Muscle layer of duodenum (tissue), 2 donors: Measurements from ENCODE around the gene GRIK1.

Experiments
- H3K27ac ChIP-seq: one replicate; pipeline ENCODE4 v1.7.0; 2013; ENCODE audit warnings: mild to moderate bottlenecking, low read length
- H3K27me3 ChIP-seq: one replicate; pipeline ENCODE4 v1.7.0; 2013; ENCODE audit warnings: low read depth, mild to moderate bottlenecking, control low read depth, low read length
- H3K36me3 ChIP-seq, 2 donors: one replicate each; pipeline ENCODE4 v1.7.0; 2013; ENCODE audit warnings: low read length in 2 of 2, control low read depth in 1 of 2, mild to moderate bottlenecking in 1 of 2; ENCODE audit not compliant: insufficient read depth in 2 of 2, control insufficient read depth in 1 of 2
- H3K4me1 ChIP-seq, 2 donors: one replicate each; pipeline ENCODE4 v1.7.0; 2013; ENCODE audit warnings: low read length in 2 of 2, mild to moderate bottlenecking in 2 of 2, control low read depth in 1 of 2, moderate library complexity in 1 of 2; ENCODE audit not compliant: insufficient read depth in 2 of 2, control insufficient read depth in 1 of 2
- H3K4me3 ChIP-seq, 2 donors: one replicate each; pipeline ENCODE4 v1.7.0; 2013; ENCODE audit warnings: low read length in 2 of 2, low read depth in 1 of 2, mild to moderate bottlenecking in 1 of 2
- H3K9me3 ChIP-seq, 2 donors: one replicate each; pipeline ENCODE4 v1.7.0; 2013; ENCODE audit warnings: low read length in 2 of 2, control low read depth in 1 of 2, mild to moderate bottlenecking in 1 of 2; ENCODE audit not compliant: control insufficient read depth in 1 of 2
- donor health status: healthy.

The GRIK1 gene

GRCh38 chr21:29777160-29777559 is 162.6 kb downstream of the GRIK1 start:
- Histone ChIP-seq H3K9me3 (no peaks in the 10 kb centered on the region), H3K4me3 (no peak overlapping the region), H3K27me3 (no peaks in the 10 kb centered on the region), H3K36me3 (no peaks in the 10 kb centered on the region), H3K4me1 (no peaks in the 10 kb centered on the region), H3K27ac (no peak overlapping the region)

DNA sequence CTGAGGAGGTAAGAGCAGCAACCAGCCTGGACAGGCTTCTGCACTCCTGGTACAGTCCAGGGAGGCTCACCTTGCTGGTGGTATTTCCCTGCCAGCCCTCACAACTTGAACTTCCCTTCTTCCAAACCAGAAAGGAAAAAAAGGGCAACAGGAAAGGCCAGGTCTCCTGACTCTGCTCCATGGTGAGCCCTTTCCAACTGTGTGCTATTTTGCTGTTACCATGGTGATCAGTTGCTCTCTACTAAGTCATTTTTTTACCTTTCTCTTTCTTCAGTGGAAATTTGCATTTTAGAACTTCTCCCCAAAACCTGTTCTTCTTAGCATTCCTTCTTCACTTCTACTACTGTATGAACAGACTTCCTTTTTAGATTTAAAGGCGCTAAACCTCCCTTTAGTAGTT is 164.3 kb downstream of the GRIK1 start:
- Histone ChIP-seq H3K27me3 (no peaks in the 10 kb centered on the region), H3K27ac (no peak overlapping the region), H3K36me3 (no peaks in the 10 kb centered on the region), H3K4me1 (no peaks in the 10 kb centered on the region), H3K9me3 (no peaks in the 10 kb centered on the region), H3K4me3 (no peak overlapping the region)

DNA sequence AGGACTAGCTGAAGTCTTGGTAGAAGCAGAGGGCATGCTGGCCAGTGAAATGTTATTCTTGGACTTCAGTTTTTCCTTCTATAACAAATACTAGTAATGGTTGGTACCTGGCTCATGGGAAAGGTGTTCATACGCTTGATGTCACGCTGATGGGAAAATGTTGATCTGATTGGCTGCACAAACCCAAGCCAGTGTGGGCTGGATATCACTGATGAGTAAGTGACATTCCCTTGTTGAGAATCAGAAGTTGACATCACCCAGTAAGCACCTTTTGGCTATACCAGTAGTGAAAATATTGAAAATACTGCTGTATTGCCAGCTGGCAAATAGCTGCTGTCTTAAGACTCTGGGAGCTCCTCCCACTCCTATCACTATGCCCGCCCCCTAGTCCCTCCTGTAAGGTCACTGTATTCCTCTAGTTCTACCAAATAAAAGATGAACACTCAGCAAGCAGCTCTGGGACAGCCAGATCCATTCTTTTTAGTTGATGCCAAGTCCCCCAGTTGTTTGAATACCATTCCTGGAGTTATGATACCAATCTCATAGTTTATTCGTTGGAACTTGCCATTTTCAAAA is 168.2 kb downstream of the GRIK1 start:
- no peak overlapping the region for H3K27ac ChIP-seq
- H3K9me3 ChIP-seq: no peaks in the 10 kb centered on the region
- no peaks in the 10 kb centered on the region for H3K27me3 ChIP-seq
- H3K4me1 ChIP-seq: no peaks in the 10 kb centered on the region
- H3K4me3 ChIP-seq: no peak overlapping the region
- H3K36me3 ChIP-seq: no peaks in the 10 kb centered on the region

DNA sequence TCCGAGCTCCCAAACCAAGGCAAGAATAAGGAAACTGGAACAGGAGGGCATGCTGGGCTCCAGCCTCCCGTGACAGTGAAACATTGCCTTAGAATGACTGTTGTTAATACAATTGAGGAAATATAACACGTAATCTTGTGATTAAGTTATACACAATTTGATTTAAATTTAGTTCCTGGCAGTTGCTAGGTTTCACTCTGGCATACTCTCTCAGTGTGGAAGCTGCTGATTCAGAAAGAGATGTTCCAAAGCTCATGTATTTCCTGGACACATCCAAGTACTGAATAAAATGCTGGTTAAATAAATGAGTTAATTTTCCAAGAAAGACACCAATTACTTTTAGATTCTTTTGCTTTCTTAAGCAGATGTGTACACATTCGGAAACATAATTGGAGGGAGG is 176.1 kb downstream of the GRIK1 start:
- Histone ChIP-seq H3K27ac (no peak overlapping the region), H3K4me1 (no peaks in the 10 kb centered on the region), H3K36me3 (no peaks in the 10 kb centered on the region), H3K4me3 (no peak overlapping the region), H3K9me3 (no peaks in the 10 kb centered on the region), H3K27me3 (no peaks in the 10 kb centered on the region)

DNA sequence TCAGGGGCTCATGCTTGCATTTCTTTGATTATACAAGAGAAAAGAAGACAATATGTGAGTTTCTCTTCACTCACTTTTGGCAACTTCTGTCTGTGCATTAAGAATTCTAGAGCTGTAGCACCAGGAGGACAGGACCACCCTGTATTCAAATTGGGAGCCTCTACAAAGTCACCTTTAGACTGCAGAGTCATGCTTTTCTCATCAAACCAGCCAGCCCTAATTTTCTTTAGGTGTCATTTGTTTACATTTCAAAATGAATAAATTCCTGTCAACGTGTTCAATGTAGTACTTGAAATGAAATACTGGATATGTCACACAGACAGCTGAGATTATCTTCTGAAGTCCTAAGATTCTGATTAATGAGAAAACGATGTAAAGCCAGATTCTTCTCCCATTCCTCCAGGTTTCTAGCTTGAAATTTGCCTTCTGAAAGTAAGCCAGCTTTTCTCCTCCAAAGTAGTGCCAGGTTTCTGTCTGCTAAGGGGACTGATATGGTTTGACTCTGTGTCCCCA is 177.2 kb downstream of the GRIK1 start:
- H3K4me1 ChIP-seq: no peaks in the 10 kb centered on the region
- no peak overlapping the region for H3K27ac ChIP-seq
- H3K27me3 ChIP-seq: no peaks in the 10 kb centered on the region
- no peaks in the 10 kb centered on the region for H3K9me3 ChIP-seq
- H3K36me3 ChIP-seq: no peaks in the 10 kb centered on the region
- no peak overlapping the region for H3K4me3 ChIP-seq

GRCh38 chr21:29753216-29753615 is 186.6 kb downstream of the GRIK1 start:
- no peak overlapping the region for H3K4me3 ChIP-seq
- no peaks in the 10 kb centered on the region for H3K4me1 ChIP-seq
- H3K36me3 ChIP-seq: no peaks in the 10 kb centered on the region
- H3K9me3 ChIP-seq: no peaks in the 10 kb centered on the region
- no peaks in the 10 kb centered on the region for H3K27me3 ChIP-seq
- H3K27ac ChIP-seq: no peak overlapping the region

- Histone ChIP-seq H3K27me3 (no peaks in the 10 kb centered on the region), H3K27ac (no peak overlapping the region), H3K36me3 (no peaks in the 10 kb centered on the region), H3K4me1 (no peaks in the 10 kb centered on the region), H3K4me3 (no peak overlapping the region), H3K9me3 (no peaks in the 10 kb centered on the region)
Measured at GRCh38 chr21:29751473-29752185, 188.2 kb downstream of the GRIK1 start.

DNA sequence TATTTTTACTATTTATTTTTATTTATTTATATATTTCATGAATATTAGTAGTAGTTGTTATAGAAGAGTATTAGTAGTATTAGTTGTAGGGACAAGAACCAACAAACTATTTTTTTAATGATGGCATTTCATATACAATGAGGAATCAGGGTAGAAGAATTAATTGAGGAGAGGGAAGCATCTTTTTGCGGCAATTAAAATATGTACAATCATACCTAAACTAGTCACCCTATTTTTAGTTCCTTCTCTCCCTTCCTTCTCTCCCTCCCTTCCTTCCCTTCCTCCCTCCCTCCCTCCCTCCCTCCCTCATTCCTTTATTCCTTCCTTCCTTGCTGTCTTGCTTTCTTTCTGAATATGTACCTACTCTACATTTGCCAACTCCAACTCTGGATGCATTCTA is 189.8 kb downstream of the GRIK1 start:
- Histone ChIP-seq H3K9me3 (no peaks in the 10 kb centered on the region), H3K36me3 (no peaks in the 10 kb centered on the region), H3K27ac (no peak overlapping the region), H3K4me3 (no peak overlapping the region), H3K27me3 (no peaks in the 10 kb centered on the region), H3K4me1 (no peaks in the 10 kb centered on the region)

- Histone ChIP-seq H3K4me1 (no peaks in the 10 kb centered on the region), H3K9me3 (no peaks in the 10 kb centered on the region), H3K27ac (no peak overlapping the region), H3K4me3 (no peak overlapping the region), H3K27me3 (no peaks in the 10 kb centered on the region), H3K36me3 (no peaks in the 10 kb centered on the region)
Measured at GRCh38 chr21:29749223-29749622, 190.6 kb downstream of the GRIK1 start.

DNA sequence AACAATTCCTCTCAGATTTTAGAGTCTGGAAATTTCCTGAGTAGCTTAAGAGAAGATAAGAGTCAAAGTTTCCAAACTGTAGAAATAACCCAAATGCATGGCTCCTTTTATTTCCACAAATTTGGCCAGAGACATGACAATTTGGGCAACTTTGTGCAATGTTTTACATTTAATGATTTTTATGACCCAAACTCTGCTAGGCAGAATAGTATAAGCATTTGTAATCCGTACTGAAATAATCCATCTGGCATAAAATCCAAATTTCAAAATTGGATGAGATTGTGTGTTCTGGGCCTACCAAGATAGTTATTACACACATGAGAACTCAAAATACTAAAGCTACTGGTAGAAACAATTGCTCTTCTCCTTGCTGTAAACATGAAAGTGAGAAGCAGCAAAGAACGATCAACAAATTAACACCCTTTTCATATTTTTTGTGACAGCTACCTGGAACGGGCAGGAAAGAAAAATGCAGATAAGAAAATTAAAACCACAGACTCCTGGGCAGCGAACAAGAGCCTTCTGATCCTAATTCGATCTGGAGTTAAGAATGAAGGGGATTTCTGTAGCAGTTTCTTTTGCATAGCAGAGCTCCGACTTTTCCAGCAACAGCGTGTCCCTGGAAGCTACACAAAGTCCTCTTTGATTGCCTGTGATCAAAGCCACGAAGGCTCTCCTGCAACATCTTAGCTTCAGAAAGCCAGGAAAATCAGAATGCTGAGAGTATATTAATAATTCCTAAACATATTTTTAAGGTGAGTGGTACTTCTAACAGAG is 191.2 kb downstream of the GRIK1 start:
- no peak overlapping the region for H3K4me3 ChIP-seq
- no peaks in the 10 kb centered on the region for H3K4me1 ChIP-seq
- H3K27me3 ChIP-seq: no peaks in the 10 kb centered on the region
- H3K27ac ChIP-seq: no peak overlapping the region
- no peaks in the 10 kb centered on the region for H3K9me3 ChIP-seq
- no peaks in the 10 kb centered on the region for H3K36me3 ChIP-seq

DNA sequence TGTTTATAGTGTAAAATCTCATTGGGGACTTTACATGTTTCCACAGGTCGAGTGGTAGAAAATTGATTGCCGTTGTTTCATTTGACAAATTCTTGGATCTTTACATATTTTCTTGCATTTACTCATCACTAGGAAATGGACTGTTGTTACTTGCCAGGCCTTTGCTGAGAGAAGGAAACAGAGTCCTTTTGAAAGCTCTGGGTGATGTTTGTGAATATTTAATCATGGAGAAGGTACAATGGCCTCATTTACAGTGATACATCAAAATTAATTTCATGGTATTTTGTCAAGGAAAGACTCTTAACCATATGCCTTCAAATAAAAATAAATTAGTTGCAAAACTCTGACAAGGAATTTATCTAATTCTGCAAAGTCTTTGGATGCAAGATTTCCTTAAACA is 198.0 kb downstream of the GRIK1 start:
- Histone ChIP-seq H3K27me3 (no peaks in the 10 kb centered on the region), H3K36me3 (no peaks in the 10 kb centered on the region), H3K9me3 (no peaks in the 10 kb centered on the region), H3K27ac (no peak overlapping the region), H3K4me3 (no peak overlapping the region), H3K4me1 (no peaks in the 10 kb centered on the region)
